HG03457 (cell line): ENCODE results near the gene PARVB.
"Not testable (repeated sequence)": the region's sequence is repeated elsewhere in the genome, so short reads cannot be mapped to it uniquely, and the experiment has no call there.

Experiments used
- ATAC-seq: cut with Tn5 transposase; IDR thresholded peaks from one replicate; pipeline ENCODE4 v1.9.1; 2021; ENCODE audit warnings: moderate number of reproducible peaks; ENCODE audit not compliant: unreplicated experiment

The PARVB gene

DNA sequence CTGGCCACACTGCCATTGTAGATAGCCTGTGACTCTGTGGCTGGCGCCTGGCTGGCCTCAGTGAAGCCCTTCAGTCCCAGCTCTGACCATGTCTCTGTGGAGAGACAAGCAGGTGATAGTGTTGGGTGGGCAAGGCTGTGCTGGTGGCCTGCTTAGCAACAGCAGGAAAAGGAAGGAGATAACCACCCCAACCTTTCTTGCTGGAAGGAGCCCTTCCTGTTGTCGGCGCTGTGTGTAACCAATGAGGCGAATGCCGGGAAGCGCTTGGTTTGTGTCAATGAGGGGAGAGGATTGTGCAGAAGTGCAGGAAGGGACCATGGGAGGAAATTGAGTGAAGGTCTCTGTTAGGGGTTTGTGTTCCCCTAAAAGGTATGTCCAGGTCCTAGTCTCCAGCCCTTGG lies 27.3 kb downstream of the PARVB start:
- no peak for ATAC-seq

DNA sequence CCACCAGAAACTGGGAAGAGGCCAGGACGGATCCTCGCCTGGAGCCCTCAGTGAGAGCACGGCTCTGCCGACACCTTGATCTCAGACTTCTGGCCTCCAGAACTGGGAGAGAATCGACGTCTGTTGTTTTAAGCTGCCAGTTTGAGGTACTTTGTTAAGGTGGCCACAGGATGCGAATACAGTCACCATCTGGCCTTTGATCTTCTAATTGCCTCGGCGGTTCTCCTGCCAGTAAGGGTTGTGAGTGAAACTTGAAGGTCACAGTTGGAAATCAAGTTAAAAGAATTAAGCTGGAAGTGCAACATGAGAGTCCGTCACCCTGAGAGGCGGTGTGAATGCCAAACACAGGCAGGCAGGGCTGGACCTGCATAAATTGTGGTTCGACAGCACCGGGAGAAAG lies 27.9 kb downstream of the PARVB start:
- ATAC-seq: no peak

DNA sequence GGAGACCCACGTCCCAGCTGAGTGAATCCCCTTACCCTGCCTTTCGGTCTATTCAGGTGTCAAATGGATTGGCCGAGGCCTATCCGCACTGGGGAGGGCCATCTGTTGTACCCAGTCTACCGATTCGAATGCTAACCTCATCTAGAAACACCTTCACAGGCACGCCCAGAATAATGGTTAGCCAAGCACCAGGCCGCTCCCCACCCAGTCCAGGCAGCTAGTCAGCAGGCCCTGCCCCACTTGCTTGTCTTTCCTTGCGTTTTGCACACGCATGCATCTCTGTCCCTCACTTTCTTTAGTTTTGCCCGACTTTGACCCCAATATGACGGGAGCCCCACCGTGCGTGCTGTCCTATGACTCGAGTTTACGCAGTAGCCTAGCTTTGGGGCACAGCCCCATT lies 31.7 kb downstream of the PARVB start:
- ATAC-seq: no peak

DNA sequence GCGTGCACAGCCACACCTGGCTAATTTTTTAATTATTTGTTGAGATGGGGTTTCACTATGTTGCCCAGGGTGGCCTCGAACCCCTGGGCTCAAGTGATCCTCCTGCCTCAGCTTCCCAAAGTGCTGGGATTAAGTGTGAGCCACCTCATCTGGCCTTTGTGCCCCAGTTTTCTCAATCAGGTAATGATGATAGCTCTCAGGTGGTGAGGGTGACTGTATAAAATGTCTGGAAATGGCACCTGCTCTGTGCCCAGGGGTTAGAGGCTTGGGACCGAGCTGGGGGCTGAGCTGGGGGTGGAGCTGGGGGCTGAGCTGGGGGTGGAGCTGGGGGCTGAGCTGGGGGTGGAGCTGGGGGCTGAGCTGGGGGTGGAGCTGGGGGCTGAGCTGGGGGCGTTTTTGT lies 32.5 kb downstream of the PARVB start:
- not testable (repeated sequence) for ATAC-seq

DNA sequence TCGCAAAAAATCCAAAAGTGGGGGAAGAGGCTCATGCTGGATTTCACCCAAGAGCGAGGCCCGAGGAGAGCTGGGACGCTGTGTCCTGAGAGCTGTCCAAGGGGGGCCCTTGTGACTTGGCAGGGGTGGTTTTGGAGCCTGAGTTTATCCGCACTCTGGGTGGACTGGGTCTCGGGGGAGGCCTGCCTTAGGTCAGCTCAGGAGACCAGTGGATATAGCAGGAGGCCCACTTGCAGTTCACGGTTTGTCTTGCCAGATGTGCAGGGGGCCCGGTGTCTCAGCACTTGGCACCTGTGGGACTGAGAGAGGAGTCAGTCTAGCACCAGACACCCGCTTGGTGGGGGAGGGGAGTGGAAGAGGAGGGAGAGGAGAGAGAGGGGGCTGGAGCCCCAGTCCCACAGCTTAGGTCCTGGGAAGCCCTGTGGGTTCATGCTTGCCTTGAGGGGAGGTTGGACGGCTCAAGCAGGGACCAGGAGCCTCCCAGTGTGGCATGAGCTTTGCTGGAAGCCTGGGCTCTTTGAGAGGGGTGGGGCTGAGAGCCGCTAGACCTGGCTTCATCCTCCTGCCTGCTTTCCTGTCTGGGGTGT lies 33.4 kb downstream of the PARVB start:
- no peak for ATAC-seq

DNA sequence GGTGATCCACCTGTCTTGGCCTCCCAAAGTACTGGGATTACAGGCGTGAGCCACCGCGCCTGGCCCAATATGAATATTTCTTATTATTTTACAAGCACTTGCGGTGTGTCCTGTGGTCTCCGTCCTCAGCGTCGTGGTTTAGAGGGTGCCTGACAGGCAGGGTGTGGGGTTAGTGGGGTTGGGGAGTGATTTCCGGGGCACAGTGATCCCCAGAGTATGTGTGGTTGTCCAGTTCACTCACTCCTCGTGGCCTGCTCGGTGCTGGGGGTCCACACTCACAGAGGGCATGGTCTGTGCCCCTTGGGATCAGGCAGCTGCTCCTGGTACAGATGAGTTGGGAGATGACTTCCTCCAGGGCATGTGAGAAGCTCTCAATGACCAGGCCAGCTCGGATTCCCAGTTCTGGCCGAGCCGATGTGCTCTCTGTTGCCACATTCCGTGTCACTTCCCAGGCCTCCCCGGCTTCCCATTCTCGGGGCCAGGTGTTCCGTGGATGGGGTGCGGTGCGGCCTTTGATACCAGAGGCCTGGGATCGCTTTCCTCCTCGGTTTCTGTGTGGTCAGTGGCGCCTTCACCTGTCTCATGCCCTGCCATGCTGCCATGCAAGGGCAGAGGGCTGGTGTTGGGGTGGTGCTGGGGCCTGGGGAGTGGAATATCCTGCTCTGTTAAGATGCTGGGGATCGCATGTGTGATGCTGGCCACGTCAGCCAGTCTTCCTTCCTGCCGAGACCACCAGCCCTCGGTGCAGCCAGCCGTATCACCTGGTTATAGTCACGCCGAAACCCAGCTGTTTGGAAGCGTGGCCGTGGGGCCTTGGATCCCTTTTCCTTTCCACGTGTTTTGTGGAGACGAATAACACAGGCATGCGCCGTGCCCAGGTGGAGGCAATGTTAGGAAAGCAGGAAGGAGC lies 39.6 kb downstream of the PARVB start:
- ATAC-seq: no peak

DNA sequence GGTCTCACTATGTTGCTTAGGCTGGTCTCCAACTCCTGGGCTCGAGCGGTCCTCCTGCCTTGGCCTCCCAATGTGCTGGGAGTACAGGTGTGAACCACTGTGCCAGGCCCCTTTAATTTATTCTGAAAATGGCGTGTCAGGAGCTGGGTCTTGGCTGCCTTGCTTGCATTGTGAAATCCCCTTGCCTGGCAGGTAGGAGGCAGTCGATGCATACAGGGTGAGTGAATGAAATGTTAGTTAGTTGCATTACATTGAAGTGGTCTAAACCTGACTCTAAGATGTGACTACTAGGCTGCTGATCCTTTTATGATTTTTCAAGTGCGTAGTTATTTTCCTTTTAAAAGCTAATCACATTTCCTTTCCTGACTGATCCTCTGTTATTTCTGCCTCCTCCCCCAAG lies 42.9 kb downstream of the PARVB start:
- no peak for ATAC-seq

DNA sequence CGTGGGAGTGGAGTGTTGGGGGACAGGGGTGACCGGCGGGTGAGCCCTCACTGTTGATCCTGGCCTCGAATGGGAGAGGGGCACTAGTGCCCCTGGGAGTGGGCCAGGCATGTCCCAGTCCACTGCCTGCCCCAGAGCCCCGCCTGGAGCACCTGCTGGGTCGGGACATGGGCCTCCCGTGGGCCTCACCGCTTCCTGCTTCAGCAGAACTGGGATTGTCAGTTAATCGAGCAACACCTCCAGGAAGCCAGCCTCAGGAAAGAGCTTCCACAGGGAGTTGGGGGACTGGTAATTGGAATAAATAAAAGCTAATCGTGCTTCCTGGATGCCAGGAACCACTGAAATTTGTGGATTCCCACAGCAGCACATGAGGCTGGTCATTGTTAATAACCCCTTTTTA lies 43.8 kb downstream of the PARVB start:
- ATAC-seq: no peak

DNA sequence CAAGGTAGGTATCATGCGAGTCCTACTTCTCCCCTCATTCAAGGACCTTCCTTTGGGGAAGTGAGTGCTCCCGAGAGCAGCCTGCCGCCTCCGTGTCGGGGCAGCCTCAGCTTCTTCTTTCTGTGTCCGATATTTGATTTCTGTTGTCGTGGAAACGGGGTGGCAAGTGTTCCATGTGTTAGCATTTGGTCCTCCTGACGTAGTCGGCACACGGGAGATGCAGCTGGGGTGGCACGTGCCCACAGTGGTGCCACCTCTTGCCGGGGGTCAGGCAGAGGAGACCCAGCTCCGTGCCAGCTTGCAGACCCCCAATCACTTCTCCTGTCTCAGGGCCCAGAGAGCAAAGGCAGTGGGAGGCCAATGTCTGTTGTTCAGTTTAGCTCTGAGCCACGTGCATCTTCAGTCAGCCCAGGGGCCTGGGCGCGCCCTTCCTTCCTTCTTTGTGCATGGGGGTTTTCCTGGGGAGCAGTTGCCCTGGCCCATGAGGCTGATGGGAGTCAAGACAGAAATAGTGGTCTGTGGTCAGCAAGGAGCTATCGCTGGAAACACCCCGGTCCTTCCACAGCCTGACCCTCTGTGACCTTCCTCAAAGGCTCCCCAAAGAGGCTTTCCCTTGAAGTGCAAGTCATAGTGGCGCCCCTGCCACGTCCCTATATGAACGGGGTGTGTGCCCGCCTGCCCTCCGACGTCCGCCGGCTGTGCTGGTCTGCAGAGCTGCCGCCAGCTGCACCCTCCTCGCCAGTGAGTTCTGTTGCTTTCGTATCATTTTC lies 44.5 kb downstream of the PARVB start:
- no peak for ATAC-seq

DNA sequence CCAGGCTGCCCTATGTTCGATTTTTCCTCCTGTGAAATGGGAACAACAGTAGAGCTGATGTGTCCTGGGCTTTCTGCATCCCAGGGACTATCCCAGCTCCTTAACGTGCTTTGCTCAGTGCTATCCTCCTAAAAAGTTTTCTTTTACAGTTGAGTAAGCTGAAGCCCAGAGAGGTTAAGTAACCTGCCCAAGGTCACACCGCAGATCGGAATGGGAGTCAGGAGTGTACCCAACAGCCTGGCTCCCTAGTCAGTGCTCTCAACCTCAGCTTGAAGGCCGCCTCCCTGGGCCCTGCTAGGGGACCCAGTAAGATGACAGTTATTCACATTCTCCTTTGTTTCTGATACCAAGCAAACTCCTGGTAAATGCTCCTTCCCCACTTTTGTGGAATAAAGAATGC lies 45.9 kb downstream of the PARVB start:
- no peak for ATAC-seq

DNA sequence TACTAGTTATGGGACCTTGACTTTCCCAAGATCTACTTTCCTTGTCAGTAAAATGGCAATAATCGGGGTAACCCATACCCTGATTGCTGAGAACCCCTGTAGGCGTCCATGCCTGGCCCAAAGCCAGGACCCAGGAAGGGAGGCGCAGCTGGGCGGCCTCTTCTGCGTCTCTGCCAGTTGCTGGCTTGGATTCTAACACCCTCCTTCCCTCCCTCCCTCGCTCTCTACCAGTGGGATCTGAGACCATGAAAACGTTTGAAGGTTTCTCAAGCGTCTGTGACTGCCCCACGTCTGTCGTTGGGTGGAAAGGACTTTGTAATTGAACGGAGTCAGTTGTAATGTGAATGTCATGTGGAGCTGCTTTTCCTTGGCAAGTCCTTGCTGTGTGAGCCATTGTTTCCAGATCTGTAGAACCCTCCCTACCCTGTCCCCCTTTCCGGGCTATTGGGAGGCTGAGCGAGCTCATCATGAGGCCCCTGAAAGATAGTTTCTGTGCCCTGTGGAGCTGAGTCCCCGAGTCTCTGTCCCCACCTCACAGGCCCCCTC lies 47.8 kb downstream of the PARVB start:
- no peak for ATAC-seq

DNA sequence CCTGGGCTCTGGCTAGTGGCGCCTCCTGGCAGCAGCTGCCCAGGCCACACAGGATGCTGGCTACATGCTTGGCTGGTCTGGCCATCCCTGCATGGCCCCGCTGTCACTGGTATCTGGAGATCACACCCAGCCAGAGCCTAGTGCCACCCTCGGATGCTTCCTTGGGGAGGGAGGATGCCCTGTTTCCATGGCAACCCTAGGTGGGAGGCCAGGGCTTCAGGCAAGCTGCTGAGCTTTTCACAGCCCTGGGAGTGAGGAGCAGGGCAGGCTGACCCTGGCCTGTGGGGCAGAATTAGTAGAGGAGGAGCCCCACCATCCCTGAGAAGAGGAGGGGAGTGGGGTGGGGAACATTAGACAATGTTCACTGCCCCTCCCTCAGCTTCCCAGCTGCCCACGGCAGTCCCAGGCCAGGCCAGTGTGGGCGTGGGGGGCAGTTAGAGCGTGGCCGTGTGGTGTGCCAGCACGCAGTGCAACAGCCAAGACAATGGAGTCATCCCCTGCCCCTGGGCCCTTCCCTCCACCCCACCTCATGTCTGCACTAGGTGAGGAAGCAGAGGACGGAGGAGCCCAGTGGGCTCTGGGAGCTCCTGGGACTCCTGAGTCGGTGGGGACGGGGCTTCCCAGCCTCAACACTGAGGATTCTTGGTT lies 50.4 kb downstream of the PARVB start:
- no peak for ATAC-seq

DNA sequence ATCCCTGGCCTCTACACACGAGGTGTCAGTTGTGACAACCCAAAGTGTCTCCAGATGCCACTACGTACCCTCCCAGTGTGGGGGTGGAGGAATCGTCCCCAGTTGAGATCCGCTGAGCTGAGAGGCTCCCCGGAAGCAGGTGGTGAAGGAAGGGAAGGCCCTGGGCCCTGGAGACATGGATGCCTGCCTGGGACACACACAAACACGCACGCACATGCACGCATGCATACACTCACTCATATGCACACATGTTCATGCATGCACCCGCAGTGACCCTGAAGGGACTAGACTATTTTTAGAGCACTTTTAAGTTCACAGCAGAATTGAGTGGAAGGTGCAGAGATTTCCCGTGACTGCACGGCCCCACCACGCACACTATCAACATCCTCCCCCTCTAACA lies 50.9 kb downstream of the PARVB start:
- no peak for ATAC-seq

DNA sequence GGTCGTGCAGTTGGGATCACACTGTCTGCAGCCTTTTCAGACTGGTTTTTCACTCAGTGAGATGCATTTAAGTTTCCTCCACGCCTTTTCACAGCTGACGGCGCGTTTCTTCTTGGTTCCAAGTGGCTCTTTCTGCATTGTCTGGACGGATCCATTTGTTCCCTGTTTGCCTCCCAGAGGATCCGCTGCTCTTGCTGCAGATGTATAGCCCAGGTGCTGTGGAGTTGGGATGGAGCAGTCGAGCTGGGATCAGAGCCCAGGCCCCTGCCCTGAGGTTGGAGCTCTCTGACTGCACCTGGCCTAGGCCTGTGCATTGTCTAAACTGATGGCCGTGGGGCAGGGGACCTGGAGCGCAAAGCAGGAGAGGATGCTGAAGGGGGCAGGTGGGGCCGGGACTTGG lies 51.6 kb downstream of the PARVB start:
- ATAC-seq: no peak

DNA sequence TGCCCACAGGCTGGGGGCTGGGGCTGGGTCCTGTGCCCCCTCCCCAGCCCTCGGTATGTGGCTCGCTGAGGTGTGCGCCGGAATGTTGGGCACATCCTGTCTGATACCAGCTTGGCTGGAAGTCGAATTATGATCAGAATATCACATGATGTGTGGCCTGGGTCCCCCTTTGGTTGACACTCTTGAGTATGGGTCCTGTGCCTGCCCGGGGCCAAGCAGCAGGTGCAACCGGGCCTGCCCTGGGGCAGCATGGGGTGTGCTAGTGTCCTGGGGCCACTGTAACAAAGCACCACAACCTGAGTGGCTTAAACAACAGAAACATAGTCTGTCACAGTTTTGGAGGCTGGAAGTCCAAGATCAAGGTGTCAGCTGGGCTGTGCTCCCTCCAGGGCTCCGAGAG lies 52.7 kb downstream of the PARVB start:
- no peak for ATAC-seq

DNA sequence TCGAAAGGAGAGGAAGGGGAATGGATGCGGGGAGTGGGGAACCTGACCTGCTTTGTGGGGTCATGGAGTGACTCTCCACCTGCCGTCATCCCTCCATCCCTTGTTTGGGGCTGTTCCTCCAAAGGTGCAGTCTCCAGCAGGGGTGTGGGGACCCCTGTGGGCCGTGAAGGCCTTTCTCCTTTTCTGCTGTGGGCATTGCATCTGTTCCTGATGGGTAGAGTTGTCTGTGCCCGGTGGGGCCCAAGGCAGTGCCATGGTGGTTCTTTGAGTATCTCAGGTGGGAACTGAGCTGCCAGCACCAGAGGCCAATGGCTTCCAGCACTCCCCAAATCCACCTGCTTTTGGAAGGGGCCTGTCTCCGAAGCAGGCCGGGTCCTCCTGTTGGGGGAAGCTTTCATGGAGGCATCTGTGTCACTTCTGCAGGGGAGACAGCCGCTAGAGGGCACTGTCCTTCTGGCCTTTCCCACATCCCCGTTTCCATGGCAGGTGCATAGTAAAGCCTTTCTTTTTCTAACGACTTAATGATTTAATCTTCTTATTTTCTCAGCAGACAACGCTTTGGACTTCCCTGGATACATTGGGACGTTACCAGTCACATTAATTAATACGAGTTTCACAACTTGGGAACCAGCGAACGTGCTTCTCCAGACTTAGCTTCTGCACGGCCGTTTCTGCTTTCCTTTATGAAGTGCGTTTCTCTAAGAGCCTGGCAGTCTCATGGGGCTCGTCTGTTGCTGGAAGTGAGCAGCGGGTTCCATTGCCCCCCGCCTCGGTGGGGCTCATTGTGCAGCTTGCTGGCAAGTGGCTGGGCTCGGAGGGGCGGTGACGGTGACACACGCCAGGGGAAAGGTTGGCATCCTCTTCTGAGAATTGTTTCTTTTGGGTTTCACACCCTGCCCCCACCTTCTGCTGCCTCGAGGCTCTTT lies 57.1 kb downstream of the PARVB start:
- ATAC-seq: no peak

DNA sequence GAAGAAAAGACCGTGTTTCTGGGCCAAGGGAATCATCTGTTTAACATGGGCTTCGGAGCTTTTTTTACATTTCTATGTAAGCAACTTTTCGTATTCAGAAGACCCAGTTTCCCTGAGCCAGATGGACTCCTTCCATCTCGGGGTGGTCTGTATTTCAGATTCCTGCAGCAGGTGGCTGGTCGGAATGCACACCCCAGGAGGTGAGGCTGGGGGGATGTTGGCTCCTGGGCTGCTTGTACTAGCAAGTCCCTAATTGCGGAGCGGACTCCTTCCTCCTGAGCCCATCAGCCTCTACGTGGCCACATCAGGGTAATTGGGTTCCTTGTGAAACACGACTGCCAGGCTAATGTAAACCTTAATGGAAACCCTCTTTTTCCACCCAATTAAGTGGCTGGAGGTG lies 58.7 kb downstream of the PARVB start:
- no peak for ATAC-seq

DNA sequence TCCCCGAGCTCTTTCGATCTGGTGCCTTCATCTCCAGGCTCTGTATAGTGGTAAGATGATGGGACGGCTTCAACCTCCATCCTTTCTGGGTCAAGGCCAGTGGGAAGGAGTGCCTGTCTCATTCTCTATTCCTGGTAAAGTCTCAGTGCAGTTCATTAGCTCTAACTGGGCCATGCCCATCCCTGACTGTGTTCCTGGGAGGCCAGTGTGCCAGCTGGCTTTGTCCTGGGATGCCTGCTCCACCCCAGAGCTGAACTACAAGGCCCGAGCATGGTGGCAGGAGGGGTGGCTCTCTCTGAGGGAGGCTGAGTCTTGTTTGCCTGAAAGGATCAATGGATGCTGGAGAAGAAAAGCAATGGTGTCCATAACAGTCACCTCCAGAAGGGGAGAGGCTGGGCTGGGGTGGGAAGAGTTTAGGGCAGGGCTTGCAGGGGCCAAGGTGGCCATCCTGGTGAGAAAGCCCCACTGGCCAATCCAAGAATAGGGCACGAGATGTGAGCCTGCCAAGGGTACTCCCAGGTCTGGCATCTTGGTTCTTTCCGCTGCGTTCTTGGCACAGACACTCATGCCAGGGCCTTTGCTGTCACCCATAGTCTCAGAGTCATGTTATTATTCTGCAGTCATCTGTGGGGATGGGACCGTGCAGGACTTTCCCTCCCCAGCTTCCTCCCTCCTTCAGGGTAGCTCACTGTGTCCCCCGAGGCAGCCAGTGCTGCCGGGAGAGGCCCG lies 60.1 kb downstream of the PARVB start:
- ATAC-seq: no peak

DNA sequence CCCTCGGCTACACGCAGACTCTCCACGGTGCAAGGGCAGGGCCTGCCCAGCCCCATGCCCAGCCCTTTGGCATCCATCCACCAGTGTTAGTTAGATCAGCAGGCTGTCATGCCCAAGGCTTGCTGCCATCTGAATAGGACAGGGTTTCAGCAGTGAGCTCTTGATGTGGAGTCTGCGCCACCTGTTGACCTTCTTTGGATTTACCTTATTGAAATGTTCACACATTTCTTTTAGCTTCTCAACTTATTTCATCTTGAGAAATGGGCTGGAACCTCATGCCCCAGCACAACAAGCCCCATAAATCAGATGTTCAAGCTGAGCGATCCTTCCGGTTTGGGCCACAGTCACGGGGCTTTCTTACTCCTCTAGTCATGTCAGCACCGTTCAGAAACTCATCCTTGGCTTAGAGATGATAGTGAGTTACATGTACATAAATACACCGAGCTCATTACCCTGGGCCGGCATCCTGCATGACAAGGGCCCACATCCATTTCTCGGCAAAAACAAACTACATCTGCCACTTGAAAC lies 61.7 kb downstream of the PARVB start:
- no peak for ATAC-seq
